ENCODE results near the gene WDFY2.

The WDFY2 gene

DNA sequence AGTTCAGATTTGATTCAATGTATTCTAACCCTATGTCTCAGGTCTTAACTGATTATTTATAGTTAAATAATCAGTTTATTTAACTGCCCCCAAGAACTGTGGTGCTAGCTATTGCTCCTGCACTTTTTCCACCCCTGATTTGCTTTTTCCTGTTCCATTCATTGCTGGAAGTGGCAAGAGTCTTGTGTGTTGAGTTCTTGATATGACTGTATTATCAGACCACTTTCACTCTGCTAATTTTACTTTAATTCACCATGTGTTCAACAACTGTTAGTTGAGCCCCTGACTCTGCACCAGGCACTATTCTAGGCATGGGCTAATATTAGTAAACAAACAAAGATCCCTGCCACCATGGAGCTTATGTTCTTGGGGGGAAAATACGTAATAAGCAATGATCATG is 39.9 kb downstream of the WDFY2 start:
- no peak overlapping the region for H3K4me3 ChIP-seq (ENCODE audit: low read length)
- TF ChIP-seq, protein P1, sequence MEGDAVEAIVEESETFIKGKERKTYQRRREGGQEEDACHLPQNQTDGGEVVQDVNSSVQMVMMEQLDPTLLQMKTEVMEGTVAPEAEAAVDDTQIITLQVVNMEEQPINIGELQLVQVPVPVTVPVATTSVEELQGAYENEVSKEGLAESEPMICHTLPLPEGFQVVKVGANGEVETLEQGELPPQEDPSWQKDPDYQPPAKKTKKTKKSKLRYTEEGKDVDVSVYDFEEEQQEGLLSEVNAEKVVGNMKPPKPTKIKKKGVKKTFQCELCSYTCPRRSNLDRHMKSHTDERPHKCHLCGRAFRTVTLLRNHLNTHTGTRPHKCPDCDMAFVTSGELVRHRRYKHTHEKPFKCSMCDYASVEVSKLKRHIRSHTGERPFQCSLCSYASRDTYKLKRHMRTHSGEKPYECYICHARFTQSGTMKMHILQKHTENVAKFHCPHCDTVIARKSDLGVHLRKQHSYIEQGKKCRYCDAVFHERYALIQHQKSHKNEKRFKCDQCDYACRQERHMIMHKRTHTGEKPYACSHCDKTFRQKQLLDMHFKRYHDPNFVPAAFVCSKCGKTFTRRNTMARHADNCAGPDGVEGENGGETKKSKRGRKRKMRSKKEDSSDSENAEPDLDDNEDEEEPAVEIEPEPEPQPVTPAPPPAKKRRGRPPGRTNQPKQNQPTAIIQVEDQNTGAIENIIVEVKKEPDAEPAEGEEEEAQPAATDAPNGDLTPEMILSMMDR (conservative IDR thresholded peaks at IDR 0.05; ENCODE audit: low read depth, low read length) = no peak
- no peak for DNase-seq (ENCODE audit: low read depth)

DNA sequence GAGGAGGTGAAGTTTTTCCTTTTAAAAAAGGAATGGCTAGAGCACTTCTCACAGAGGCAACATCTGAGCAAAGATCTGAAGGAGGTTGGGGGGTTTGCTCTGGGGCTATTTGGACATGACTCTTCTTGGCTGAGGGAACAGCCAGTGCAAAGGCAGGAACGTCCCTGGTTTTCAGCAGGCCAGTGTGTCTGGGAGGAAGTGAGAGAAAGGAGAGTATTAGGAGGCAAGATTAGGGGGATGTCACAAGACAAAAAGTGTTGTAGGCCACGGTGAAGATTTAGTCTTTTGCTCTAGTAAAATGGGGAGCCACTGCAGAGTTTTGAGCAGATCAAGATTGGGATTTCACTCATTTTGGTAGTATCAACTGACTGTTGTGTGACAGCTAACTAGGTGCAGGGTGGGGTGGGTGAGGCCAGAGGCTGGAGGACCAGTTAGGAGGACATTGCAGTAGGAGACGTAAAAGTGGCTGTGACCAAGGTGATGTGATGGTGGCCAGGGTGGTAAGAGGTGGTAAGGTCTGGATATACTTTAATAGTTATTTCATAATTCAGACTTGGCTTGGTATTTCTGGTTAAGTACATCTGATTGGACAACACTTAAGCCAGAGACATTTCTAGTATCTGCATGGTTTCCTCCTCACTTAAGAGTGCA is 40.6 kb downstream of the WDFY2 start:
- TF ChIP-seq, protein P1 (conservative IDR thresholded peaks at IDR 0.05; ENCODE audit: low read depth, low read length) = no peak
- no peak overlapping the region for H3K4me3 ChIP-seq (ENCODE audit: low read length)
- DNase-seq (ENCODE audit: low read depth) = no peak

DNA sequence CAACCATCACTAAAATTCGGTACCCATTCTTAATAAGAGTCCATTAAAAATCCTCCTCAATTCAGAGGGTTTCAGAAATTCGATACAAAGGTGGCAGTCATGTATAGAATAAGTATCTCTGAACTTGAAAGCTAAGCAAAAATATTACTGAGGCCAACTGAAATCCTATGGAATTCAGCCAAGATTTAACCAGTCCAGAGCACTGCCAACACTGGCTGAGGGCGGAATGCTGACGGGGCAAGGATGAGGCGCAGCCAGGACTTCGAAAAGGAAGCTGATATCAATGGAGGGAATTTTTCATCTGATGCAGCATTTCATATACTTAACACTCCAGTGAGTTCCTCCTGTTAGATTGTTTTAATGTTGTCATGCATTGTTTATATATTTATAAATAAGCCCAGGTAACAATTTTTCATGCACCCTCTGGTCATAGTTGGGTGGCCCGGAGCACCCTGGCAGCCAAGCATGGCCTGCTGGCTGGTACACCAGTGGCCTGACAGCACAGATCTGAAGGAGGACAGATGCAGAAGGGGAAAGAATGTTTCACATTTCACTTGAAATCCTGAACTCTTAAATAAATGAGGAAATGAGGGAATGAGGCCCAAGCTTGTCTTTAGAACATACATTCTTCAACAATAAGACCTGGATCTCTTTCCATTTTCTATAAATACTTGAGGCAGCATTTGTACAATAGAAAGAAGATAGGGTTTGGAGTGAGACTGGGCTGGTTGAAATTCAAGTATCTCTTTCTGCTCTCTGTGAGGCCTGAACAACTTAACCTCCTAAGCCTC is 41.5 kb downstream of the WDFY2 start:
- DNase-seq (ENCODE audit: low read depth) = peak; percentile 71
- H3K4me3 ChIP-seq (ENCODE audit: low read length) = no peak overlapping the region
- TF ChIP-seq, protein P1 (conservative IDR thresholded peaks at IDR 0.05; ENCODE audit: low read depth, low read length) = no peak

DNA sequence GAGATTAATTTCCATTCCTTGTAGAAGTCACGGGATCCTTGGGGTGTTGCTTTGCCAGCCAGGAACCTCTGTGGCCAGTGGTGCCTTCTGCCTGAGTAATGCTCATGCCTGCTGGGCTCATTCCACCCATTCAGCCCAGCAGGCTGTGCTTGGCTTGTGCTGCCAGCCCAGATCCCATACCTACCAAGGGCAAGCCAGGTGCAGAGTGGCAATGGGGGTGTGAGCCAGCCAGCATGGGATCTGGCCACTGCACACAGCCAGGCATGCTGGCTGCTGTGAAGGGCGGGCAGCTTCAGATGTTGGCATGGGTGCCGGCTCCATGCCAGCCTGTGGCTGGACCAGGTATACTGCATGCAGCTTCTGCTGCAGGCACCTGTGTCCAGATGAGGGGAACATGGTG is 42.5 kb downstream of the WDFY2 start:
- no peak overlapping the region for H3K4me3 ChIP-seq (ENCODE audit: low read length)
- no peak for DNase-seq (ENCODE audit: low read depth)
- TF ChIP-seq, protein P1 (conservative IDR thresholded peaks at IDR 0.05; ENCODE audit: low read depth, low read length) = no peak

DNA sequence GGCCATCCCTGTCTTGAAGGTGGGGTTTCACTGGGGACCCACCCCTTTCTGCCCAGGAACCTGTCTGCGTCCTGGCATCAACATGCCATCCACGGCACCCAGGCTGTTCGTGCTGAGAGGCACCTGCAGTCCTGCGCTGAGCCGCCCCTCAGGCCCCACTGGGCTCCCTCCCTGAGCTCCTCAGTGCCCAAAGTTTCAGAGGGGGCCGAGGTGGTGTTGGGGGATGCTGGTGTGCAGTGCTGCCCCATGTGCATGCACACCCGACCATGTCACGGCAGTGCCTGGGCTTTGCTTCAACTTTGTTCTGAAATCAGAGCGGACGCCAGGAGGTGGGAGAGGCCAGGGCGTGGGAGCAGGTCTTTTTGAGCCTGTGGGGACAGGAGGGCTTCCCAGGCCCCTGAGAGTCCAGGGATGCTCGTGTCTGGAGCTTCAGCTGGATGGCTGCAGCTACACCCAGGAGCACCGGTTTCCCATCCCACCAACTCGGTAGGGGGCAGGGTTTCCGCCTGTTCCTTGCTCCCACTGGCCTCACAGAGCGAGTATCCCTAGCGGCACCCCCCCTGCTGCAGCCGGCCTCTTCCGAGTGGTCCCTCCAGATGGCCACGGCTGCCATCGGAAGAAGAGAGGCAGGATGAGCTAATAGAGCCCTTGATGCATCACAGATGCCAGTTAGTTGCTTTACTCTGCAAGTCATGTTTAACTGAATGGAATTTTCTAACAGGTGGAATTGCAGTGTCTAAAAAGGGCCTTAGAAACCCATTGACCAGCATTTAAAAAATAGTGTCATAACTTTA is 44.0 kb downstream of the WDFY2 start:
- DNase-seq (ENCODE audit: low read depth) = no peak
- H3K4me3 ChIP-seq (ENCODE audit: low read length) = no peak overlapping the region
- TF ChIP-seq, protein P1 (conservative IDR thresholded peaks at IDR 0.05; ENCODE audit: low read depth, low read length) = no peak

DNA sequence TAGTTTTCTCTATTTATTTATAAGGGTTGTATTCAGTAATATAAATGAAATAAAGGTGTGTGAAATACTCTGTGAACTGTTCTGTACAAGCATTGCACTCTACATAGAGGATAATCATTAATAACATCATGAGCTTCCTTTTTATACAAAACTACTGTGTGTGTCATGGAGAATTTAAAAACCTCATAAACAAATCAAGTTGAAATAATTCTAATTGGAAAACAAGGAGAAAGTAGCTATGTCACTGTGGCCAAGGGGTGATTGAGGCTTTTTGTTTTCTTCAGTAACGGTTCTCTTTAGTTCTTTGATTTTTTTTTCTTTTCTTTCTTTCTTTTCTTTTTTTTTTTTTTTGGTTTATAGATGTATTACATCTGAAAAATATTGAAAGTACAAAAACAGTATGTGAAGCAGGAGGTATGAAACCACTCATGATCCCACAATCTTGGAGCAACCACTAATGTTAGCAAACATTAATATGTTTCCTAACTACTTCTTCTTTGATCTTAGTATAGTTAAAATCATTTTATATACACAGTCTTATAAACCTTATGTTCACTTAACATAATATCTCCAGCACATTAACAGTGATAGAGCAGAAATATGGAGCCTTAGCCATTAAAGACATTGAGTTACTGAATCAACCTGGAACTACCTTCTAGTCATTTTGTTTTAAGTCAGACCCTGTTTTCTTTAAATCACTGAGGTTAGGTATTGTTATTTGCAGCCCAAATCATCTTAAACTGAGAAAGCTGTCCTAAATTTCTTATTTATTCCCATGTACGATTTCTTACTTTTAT is 45.4 kb downstream of the WDFY2 start:
- no peak for DNase-seq (ENCODE audit: low read depth)

More for the DNA sequence above, 45.4 kb downstream of the WDFY2 start:
- TF ChIP-seq, protein P1 (conservative IDR thresholded peaks at IDR 0.05; ENCODE audit: low read depth, low read length) = no peak
- H3K4me3 ChIP-seq (ENCODE audit: low read length) = no peak overlapping the region
